Lower leg skin (tissue), 3 donors: ENCODE data around the gene SORCS2.

Experiments
- POLR2A ChIP-seq, 2 donors: fragments of 450-650 bp; IDR thresholded peaks; one replicate each; pipeline ENCODE4 v1.6.1; 2016 to 2017; ENCODE audit warnings: antibody characterized with exemption in 2 of 2, mild to moderate bottlenecking in 1 of 2, moderate library complexity in 1 of 2
- TF ChIP-seq, protein P1 (sequence below), 3 donors: fragments of 450-650 bp; IDR thresholded peaks; one replicate each; pipeline ENCODE4 v1.5.1; 2016; ENCODE audit warnings: antibody characterized with exemption in 3 of 3, mild to moderate bottlenecking in 3 of 3, moderate library complexity in 2 of 3

GRCh38 chr4:7777871-7778509 is 585.7 kb downstream of the SORCS2 start:
- TF ChIP-seq, protein P1, sequence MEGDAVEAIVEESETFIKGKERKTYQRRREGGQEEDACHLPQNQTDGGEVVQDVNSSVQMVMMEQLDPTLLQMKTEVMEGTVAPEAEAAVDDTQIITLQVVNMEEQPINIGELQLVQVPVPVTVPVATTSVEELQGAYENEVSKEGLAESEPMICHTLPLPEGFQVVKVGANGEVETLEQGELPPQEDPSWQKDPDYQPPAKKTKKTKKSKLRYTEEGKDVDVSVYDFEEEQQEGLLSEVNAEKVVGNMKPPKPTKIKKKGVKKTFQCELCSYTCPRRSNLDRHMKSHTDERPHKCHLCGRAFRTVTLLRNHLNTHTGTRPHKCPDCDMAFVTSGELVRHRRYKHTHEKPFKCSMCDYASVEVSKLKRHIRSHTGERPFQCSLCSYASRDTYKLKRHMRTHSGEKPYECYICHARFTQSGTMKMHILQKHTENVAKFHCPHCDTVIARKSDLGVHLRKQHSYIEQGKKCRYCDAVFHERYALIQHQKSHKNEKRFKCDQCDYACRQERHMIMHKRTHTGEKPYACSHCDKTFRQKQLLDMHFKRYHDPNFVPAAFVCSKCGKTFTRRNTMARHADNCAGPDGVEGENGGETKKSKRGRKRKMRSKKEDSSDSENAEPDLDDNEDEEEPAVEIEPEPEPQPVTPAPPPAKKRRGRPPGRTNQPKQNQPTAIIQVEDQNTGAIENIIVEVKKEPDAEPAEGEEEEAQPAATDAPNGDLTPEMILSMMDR (IDR thresholded peaks at IDR 0.05) = no peak
- no peak for TF ChIP-seq POLR2A (IDR thresholded peaks at IDR 0.05)
